Urinary bladder (tissue), 4 donors: ENCODE data around the gene HSD17B13. TPM values are rescaled to one million over a fixed set of nuclear protein-coding genes. Genes with fewer than 3 reads are reported as not detected.

ENCODE experiments used
- DNase-seq: peaks from one replicate; pipeline ENCODE4 v3.0.0-alpha.2; 2015; ENCODE audit errors: extremely low spot score
- H3K27ac ChIP-seq: one replicate; pipeline ENCODE4 v1.5.1; 2013; ENCODE audit warnings: low read depth, mild to moderate bottlenecking, moderate library complexity
- H3K36me3 ChIP-seq: one replicate; pipeline ENCODE4 v1.6.1; 2013; ENCODE audit warnings: mild to moderate bottlenecking, moderate library complexity; ENCODE audit not compliant: insufficient read depth
- H3K4me1 ChIP-seq: one replicate; pipeline ENCODE4 v1.6.1; 2013; ENCODE audit warnings: mild to moderate bottlenecking, moderate library complexity; ENCODE audit not compliant: insufficient read depth
- H3K4me3 ChIP-seq: one replicate; pipeline ENCODE4 v1.5.1; 2013; ENCODE audit warnings: low read depth, low read length
- WGBS: extraction: QIAGEN DNeasy Blood & Tissue Kit; methylation state at CpG from one replicate; pipeline ENCODE4 v1.1.7; 2013; 5-methylcytosine and 5-hydroxymethylcytosine counted together
- polyA plus RNA-seq: library from polyadenylated mRNA; stranded (reverse); fragments of 200-250 nt; gene quantifications from one replicate; pipeline ENCODE4 v1.2.3, GENCODE V29; 2013
- small RNA-seq: library from RNA; depleted of rRNA; stranded (forward); fragments of <200 nt; gene quantifications from one replicate; pipeline ENCODE3, GENCODE V24; 2014
- total RNA-seq: library from RNA; depleted of rRNA; stranded (reverse); fragments of >200 nt; gene quantifications from one replicate; pipeline ENCODE4 v1.2.3, GENCODE V29; 2014
- donor health status: healthy with polysubstance abuse.
- donor health status: healthy.

Gene HSD17B13
- total and polyA plus RNA-seq, 2 donors = 1.1 to 1.2 TPM

DNA sequence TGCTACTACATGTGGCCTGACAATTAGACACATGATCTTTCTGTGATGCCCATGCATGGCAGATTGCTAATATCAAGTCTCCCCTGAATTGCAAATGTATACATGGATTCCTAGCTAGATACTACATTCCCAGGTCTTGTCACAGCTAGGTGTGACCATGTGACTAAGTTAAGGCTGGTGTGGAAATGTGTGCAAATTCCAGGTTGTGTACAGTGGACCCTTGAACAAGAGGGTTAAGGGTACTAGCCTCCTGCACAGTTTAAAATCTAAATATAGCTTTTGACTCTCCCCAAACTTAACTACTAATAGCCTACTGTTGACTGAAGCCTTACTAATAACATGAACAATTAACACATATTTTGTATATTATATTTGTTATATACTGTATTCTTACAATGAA, 48.4 kb downstream of the HSD17B13 start:
- Histone ChIP-seq H3K36me3 (no peaks in the 10 kb centered on the region), H3K27ac (no peak overlapping the region), H3K4me3 (no peak overlapping the region), H3K4me1 (no peaks in the 10 kb centered on the region)
- DNase-seq = no peak

DNA sequence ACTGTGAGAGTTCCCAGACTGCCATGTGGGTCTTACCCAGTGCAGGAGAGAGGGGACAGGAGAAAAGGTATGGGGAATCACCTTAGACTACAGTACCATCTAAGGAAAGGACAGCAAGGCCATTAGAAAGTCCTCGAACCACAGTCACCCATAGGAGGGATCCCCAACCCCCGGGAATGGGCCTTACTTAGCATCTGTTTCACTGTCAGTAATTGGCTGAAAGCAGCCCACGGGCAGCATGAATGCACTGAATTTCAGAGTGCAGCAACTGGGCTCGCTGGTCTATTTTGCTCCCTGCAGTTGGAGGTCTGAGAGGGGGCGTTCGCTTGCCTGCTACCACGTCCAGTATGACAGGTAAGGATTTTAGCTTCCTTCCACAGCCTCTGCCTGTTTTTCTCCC, 51.9 kb downstream of the HSD17B13 start:
- 79% methylated on average over 7 of the region's 7 CpGs for WGBS
- Histone ChIP-seq H3K27ac (no peak overlapping the region), H3K4me1 (no peaks in the 10 kb centered on the region), H3K4me3 (no peak overlapping the region), H3K36me3 (no peaks in the 10 kb centered on the region)
- DNase-seq = no peak

DNA sequence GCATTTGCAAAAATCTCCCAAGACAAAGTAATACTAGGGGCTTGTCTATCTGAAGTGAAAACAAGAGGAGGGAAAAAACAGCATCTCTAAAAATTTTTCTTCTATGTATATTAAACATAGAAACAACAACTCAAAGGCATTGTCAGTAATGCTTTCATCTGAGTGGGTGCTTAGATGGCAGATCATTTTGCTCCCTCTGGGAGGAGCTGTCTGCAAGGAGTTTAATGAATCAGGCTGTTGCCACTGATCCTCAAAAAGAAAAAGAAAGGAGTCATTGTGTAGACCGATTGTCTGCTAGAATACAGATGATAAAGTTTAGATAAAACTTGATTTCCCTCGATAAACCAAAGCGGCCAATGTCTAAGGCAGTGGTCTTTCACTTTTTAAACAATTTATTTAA, 52.5 kb downstream of the HSD17B13 start:
- H3K27ac ChIP-seq = no peak overlapping the region
- no peaks in the 10 kb centered on the region for H3K4me1 ChIP-seq
- H3K36me3 ChIP-seq = no peaks in the 10 kb centered on the region
- 62% methylated on average over 3 of the region's 3 CpGs for WGBS
- no peak overlapping the region for H3K4me3 ChIP-seq
- DNase-seq = no peak

DNA sequence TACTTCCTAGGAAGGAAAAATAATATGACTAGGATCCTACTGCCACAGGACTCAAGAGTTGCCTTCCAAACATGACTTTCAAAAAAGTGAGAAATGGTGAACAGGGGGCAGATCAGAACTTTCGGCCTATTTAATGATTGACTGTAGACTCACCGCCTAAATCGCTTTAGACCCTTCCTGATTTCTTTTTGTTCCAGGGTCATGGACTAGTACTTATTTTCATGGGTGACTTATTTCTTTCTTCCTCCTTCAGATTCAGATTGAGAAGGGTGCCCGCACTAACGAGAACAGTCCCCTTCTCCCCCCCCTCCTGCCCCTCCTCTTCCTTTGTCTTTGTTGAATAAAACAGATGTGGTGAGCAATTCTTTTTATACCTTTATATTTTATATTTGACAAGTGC, 54.3 kb downstream of the HSD17B13 start:
- H3K36me3 ChIP-seq = no peaks in the 10 kb centered on the region
- no peak for DNase-seq
- H3K27ac ChIP-seq = no peak overlapping the region
- 89% methylated on average over 5 of the region's 5 CpGs for WGBS
- no peak overlapping the region for H3K4me3 ChIP-seq
- no peaks in the 10 kb centered on the region for H3K4me1 ChIP-seq

DNA sequence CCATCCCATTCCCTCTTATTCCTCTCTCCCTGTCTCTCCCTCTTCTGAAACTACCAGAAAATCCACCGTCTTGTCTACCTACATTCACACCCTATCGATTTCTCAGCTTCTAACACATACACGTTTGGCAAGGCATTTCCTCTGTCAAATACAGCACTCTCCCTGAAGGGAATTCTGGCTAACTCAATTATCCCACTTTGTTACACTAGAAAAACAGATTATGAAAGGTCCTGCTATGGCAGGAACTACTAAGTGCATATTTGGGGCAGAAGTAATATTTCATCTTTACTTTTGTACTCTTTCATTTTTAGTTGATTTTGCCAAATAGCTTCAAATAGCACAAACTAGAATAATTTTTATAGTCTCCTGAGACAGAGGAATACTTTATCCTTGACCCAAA, 55.7 kb downstream of the HSD17B13 start:
- no peak for DNase-seq
- Histone ChIP-seq H3K4me1 (no peaks in the 10 kb centered on the region), H3K4me3 (no peak overlapping the region), H3K36me3 (no peaks in the 10 kb centered on the region), H3K27ac (no peak overlapping the region)
- 56% methylated on average over 3 of the region's 3 CpGs for WGBS

DNA sequence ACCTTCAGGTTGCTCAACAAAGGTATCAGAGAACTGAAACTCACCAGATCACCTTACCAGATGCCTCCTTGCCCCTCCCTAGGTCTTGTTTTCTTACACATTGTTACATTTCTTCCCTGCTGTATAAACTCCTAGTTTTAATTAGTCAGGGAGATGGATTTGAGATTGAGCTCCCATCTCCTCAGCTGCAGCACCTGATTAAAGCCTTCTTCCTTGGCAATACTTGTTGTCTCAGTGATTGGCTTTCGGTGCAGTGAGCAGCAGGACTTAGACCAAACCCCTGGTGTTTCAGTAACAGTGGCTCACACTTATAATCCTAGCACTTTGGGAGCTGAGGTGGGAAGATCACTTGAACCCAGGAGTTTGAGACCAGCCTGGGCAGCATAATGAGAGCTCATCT, 59.8 kb downstream of the HSD17B13 start:
- no peaks in the 10 kb centered on the region for H3K36me3 ChIP-seq
- H3K4me1 ChIP-seq = no peaks in the 10 kb centered on the region
- 100% methylated on average over 1 of the region's 1 CpG for WGBS
- DNase-seq = no peak
- H3K27ac ChIP-seq = no peak overlapping the region
- no peak overlapping the region for H3K4me3 ChIP-seq

DNA sequence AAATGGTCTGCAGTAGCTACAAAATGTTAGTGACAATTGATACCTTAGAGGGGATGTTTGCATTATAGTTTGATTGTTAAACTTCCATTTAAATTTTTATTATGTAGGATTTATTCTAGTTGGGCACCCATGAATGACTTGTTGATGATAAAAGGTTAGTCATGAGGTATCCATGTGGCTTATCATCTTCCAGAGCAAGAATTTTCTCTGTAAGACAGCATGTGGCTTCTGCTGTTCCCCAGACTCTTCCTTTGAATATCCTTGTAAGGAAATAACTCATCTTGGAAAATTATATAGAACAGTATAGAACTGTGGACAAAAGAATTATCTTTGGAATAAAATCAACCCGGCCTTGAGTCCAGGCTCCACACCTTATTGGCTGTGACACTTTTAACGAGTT, 62.2 kb downstream of the HSD17B13 start:
- whole genome bisulfite sequencing = 97% methylated on average over 2 of the region's 2 CpGs
- Histone ChIP-seq H3K4me3 (no peak overlapping the region), H3K36me3 (no peaks in the 10 kb centered on the region), H3K27ac (no peak overlapping the region), H3K4me1 (no peaks in the 10 kb centered on the region)
- no peak for DNase-seq

DNA sequence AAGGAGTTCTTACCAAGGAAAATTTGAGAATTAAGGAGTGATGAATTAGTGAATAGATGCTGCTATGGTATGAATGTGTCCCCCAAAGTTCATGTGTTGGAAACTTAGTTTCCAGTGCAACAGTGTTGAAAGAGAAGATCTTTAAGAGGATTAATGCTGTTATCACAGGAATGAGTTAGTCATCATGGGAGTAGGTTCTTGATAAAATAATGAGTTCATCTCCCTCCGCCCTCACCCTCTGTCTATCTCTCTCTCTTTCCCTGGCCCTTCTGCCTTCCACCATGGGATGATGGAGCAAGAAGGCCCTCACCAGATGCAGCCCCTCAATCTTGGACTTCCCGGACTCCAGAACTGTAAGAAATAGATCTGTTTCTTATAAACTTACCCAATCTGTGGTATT, 64.0 kb downstream of the HSD17B13 start:
- no peak overlapping the region for H3K27ac ChIP-seq
- 90% methylated on average over 2 of the region's 2 CpGs for WGBS
- H3K4me3 ChIP-seq = no peak overlapping the region
- DNase-seq = no peak
- no peaks in the 10 kb centered on the region for H3K36me3 ChIP-seq
- H3K4me1 ChIP-seq = no peaks in the 10 kb centered on the region

DNA sequence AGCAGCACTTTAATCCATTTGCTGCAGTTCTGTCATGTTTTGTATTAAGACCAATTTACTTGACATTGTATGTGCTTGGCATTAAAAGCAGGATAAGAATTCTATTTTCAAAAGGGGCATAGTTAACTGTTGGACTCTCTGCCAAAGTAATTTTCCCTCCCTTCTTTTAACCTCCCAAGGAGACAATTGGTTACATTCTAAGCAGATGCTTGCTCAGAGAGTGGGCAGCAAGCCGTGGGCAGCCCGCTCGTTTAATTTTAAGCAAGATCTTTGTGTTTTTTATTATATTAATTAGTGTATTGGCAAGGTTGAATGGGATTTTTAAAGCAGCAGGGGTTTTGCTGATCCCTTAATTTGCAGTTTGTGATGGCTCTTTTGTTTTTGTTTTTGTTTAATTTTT, 65.2 kb downstream of the HSD17B13 start:
- Histone ChIP-seq H3K4me3 (no peak overlapping the region), H3K36me3 (no peaks in the 10 kb centered on the region), H3K27ac (no peak overlapping the region), H3K4me1 (no peaks in the 10 kb centered on the region)
- WGBS = 51% methylated on average over 3 of the region's 3 CpGs
- DNase-seq = no peak

DNA sequence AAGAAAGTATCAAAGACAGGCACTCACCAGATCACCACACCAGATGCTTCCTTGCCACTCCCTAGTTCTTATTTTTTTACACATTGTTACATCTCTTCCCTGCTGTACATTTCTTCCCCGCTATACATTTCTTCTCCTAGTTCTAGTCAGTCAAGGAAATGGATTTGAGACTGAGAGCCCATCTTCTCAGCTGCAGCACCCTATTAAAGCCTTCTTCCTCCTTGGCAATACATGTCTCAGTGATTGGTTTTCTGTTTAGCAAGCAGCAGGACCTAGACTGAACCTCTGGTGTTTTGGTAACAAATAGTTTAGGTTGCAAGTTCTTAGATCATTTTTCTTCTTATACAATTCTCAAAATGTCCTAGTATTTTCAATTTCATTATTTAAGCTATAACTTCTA, 66.9 kb downstream of the HSD17B13 start:
- Histone ChIP-seq H3K36me3 (no peaks in the 10 kb centered on the region), H3K27ac (no peak overlapping the region), H3K4me3 (no peak overlapping the region), H3K4me1 (no peaks in the 10 kb centered on the region)
- no peak for DNase-seq
- WGBS = 97% methylated on average over 1 of the region's 1 CpG

Small RNA genes lying within 50 kb of the gene (small RNA-seq; reads per million reads assigned to genes)
- gene MIR5705 = not detected

Other genes with a start within 250 kb of the HSD17B13 start
- gene KLHL8, start 102.3 kb downstream of the HSD17B13 start, total RNA-seq = 32.7 TPM
- 7.2 TPM for gene KLHL8, start 102.3 kb downstream of the HSD17B13 start, polyA plus RNA-seq
- gene HSD17B11, start 68.3 kb upstream of the HSD17B13 start, total RNA-seq = 79.2 TPM
- gene HSD17B11, start 68.3 kb upstream of the HSD17B13 start, polyA plus RNA-seq = 92.4 TPM
- 16.6 TPM for gene NUDT9, start 99.7 kb upstream of the HSD17B13 start, total RNA-seq
- 42.0 TPM for gene NUDT9, start 99.7 kb upstream of the HSD17B13 start, polyA plus RNA-seq
- 783 TPM for gene SPARCL1, start 206.5 kb upstream of the HSD17B13 start, total RNA-seq
- gene SPARCL1, start 206.5 kb upstream of the HSD17B13 start, polyA plus RNA-seq = 1,320 TPM